Stimulated activated CD4-positive, alpha-beta T cell treated with anti-CD3 and anti-CD28 coated beads, Interleukin-1b, Interleukin-23, amount 100 ng/mL, for 4 hours (primary cell): ENCODE data around the gene SMIM13.
A peak's percentile ranks its signal among the peaks of the same experiment; 100 is the strongest.
"Not testable (repeated sequence)": the region's sequence is repeated elsewhere in the genome, so short reads cannot be mapped to it uniquely, and the experiment has no call there.

ENCODE experiments used
- DNase-seq, 2 donors: peaks; one replicate each; pipeline ENCODE4 v3.0.0-alpha.2; 2020; ENCODE audit warnings: low read depth in 2 of 2

Gene SMIM13

GRCh38 chr6:11083956-11084355 is 9.7 kb upstream of the SMIM13 start:
- no peak for DNase-seq

GRCh38 chr6:11085758-11086435 is 7.7 kb upstream of the SMIM13 start:
- DNase-seq, result no peak

- not testable (repeated sequence) for DNase-seq
Observed at GRCh38 chr6:11087141-11087812, 6.4 kb upstream of the SMIM13 start.

- no peak for DNase-seq
Observed at GRCh38 chr6:11089695-11090094, 3.9 kb upstream of the SMIM13 start.

GRCh38 chr6:11091141-11091540 is 2.5 kb upstream of the SMIM13 start:
- DNase-seq, result not testable (repeated sequence)

GRCh38 chr6:11092668-11093375 is 812 bp upstream of the SMIM13 start:
- DNase-seq, result no peak

GRCh38 chr6:11093376-11093625 is 333 bp upstream of the SMIM13 start:
- DNase-seq, result no peak

- DNase-seq, result peak in 1 of 2 donors; percentile 21
Observed at GRCh38 chr6:11094411-11094851, 797 bp downstream of the SMIM13 start.

- DNase-seq, result no peak
Observed at GRCh38 chr6:11094941-11095340, 1.3 kb downstream of the SMIM13 start.

GRCh38 chr6:11096109-11096508 is 2.5 kb downstream of the SMIM13 start:
- DNase-seq, result no peak

- DNase-seq, result no peak
Observed at GRCh38 chr6:11097476-11097875, 3.8 kb downstream of the SMIM13 start.

- DNase-seq, result no peak
Observed at GRCh38 chr6:11098004-11098403, 4.4 kb downstream of the SMIM13 start.

- no peak for DNase-seq
Observed at GRCh38 chr6:11101417-11101816, 7.8 kb downstream of the SMIM13 start.

GRCh38 chr6:11103065-11103464 is 9.4 kb downstream of the SMIM13 start:
- no peak for DNase-seq

GRCh38 chr6:11108726-11109125 is 15.1 kb downstream of the SMIM13 start:
- no peak for DNase-seq

- no peak for DNase-seq
Observed at GRCh38 chr6:11110921-11111768, 17.5 kb downstream of the SMIM13 start, which contains the start of gene ERVFRD-1. Gene ERVFRD-1, minus strand, starts transcription at chr6:11111725. Its CDS starts 6,415 bp downstream, at chr6:11105310.

GRCh38 chr6:11111769-11112437 is 18.3 kb downstream of the SMIM13 start:
- no peak for DNase-seq

GRCh38 chr6:11113038-11113437 is 19.4 kb downstream of the SMIM13 start:
- no peak for DNase-seq

GRCh38 chr6:11115808-11116536 is 22.3 kb downstream of the SMIM13 start:
- not testable (repeated sequence) for DNase-seq

- DNase-seq, result no peak
Observed at GRCh38 chr6:11120271-11121005, 26.8 kb downstream of the SMIM13 start.
